ENCODE data around the gene SPINK1. TPM values are rescaled to one million over a fixed set of nuclear protein-coding genes. Genes with fewer than 3 reads are reported as not detected.
"Not testable (repeated sequence)": the region's sequence is repeated elsewhere in the genome, so short reads cannot be mapped to it uniquely, and the experiment has no call there.

Gene SPINK1, protein sequence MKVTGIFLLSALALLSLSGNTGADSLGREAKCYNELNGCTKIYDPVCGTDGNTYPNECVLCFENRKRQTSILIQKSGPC
- not detected in 2 replicates for total RNA-seq (2014; rRNA removed)
- not detected for polyA plus RNA-seq (2012)

DNA sequence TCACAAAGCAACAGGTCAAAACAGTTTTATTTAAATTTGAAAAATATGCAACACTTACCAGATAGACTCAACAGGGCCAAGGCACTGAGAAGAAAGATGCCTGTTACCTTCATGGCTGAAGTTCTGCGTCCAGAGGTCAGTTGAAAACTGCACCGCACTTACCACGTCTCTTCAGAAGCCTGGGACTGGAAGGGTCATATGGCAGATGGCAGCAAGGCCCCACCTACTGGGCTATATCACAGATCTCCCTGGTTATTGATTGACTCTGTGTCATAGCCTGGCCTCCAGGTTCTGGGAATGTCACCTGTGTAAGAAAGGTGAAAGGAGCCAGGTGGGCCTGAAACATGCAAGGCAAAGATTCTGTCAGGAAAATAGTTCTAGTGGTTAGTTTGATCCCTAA, at the start of gene SPINK1:
SPINK1 (minus strand) TSS at position 207 of the 400 bp plus-strand sequence; CDS start at position 113, 94 bp downstream.
- DNase-seq (ENCODE audit: low read depth): no peak

DNA sequence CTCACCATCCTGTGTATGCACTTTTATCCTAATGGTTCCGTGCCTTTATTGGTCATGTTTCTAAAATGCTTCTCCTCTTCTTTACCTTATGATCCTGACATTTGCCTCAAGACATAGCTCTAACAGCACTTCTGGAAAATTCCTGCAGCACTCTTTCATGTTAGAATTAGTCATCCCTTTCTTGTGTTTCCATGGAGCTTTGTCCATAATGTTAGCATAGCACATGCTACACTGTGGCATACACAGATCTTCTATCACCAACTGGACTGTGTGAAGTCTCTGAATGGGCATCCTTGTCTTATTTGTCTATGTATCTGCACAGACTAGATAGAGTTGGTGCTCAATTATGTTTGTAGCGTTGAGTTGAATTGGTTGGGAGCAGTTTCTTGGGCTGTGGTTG, 49.0 kb upstream of the SPINK1 start:
- DNase-seq (ENCODE audit: low read depth): no peak

DNA sequence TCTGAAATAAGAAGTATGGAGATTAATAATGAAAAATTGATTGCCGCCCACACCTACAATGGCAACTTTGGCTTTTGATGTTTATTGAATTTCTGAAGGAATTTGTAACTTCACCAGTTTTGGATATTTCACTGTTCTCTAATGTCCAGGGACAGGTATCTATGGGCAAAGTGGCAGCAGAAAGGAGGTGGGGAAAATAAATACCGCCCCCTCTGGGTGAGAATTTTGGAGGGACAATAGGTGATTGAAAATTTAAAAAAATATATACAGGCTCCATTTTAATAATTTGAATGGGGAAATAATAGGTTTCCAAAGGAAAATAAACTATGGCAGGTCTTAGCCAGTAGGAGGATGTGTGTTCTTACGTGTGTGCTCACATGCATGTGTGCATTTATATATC, 48.3 kb upstream of the SPINK1 start:
- DNase-seq (ENCODE audit: low read depth): no peak

DNA sequence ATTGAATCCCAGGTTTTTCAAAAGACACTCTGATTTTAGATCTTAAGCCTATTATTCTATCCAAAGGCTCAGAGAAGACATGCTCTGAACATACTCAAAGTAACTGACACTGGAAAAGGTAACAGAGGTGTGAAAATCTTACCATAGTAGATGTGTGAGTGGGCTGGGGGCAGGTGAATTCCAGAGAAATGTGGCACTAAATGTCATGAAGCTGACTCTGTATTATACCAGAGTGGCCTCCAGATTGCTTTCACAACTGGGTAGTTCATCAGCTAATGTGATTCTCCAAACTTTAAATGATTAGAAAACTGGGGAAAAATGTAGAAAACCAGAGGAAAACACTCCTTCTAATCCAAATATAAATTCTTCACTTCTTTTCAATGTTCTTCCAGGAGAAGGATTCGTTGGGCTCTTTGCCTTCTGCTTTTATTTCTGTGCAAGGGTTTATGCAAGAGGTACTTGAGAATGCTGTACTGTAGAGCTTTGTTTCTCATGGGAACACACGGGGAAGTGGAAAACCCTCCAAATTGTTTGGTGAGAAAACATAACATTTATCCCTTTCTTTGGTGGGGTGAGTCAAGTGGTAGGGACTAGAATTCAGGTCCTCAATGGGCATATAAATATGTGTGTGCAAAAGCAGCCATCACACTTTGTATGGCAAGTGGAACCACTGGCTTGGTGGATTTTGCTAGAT, 46.7 kb upstream of the SPINK1 start, which contains the start of gene SCGB3A2:
SCGB3A2 (plus strand) TSS at position 646 of the 694 bp plus-strand sequence. CDS start 93 bp downstream, outside the sequence.
- DNase-seq (ENCODE audit: low read depth): no peak

DNA sequence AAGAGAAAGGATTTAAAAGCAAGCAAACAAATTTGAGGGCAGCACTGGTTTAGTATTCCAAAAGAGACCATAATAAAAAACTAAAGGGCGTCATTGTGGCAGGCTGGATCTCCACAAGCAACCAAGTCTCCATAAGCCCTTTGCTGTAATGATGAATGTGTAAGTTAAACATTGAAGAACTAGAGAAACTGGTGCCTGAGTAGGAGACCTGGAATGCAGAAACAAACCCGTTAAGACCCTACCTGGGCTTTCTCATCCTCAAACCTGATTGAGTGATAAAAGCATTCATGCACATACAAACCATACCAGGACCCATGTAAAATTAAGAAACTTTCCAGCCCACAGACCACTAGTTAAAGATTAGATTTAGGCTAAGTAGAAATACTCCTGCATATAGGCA, 45.2 kb upstream of the SPINK1 start:
- DNase-seq (ENCODE audit: low read depth): no peak

DNA sequence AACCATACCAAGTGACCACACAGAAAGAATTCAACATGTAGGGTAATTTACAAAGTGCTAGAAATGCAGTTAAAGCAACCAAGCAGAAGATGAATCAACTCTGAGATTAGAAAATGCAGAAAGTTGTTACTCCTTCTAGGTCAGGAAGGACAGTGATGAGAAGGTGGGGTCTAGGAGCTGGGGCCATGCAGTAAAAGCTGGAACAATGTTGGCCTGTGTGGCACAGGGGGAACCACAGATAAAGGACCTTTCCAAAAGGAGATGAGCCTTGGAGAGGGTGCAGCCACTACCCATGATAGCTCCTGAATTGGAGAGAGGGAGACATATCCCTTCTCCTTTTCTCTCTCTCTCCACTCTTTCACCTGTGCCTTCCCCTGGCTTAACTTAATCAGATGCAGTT, 44.7 kb upstream of the SPINK1 start:
- DNase-seq (ENCODE audit: low read depth): no peak

DNA sequence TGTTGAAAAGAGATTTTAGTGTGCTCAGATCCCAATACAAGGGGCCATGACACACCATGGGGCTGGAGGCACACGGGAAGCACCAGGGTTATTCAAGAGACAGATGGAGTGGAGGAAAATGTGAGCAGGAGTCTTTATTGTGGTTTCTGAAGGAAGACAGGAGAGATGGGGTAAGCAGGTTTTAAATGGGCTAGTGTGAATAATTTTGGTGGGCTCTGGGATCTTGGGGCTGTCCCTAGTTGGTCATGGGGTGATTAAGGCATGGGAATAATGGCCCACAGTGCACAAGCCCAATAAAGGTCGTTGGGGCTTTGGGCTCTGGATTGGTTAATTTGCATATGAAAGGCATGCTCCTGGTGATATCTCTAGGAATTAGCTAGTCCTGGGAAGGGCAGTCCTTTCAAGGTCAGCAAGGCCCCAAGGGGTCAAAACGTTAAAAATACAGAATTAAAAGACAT, 43.5 kb upstream of the SPINK1 start:
- no peak for DNase-seq (ENCODE audit: low read depth)

DNA sequence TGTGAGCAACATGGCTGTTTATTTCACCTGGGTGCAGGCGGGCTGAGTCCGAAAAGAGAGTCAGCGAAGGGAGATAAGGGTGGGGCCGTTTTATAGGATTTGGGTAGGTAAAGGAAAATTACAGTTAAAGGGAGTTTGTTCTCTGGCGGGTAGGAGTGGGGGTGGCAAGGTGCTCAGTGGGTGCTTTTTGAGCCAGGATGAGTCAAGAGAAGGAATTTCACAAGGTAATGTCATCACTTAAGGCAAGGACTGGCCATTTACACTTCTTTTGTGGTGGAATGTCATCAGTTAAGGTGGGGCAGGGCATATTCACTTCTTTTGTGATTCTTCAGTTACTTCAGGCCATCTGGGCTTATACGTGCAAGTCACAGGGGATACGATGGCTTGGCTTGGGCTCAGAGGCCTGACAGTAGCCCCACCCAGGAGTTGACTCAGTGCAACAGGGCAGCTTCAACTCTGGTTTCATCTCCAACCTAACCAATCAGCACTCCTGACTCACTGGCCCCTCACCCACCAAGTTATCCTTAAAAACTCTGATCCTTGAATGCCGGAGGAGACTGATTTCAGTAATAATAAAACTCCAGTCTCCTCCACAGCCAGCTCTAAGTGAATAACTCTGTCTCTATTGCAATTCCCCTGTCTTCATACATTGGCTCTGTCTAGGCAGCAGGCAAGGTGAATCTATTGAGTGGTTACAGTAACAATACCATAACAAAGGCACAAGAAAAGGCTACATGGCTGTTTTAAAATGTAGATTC, 42.8 kb upstream of the SPINK1 start:
- DNase-seq (ENCODE audit: low read depth): not testable (repeated sequence)

DNA sequence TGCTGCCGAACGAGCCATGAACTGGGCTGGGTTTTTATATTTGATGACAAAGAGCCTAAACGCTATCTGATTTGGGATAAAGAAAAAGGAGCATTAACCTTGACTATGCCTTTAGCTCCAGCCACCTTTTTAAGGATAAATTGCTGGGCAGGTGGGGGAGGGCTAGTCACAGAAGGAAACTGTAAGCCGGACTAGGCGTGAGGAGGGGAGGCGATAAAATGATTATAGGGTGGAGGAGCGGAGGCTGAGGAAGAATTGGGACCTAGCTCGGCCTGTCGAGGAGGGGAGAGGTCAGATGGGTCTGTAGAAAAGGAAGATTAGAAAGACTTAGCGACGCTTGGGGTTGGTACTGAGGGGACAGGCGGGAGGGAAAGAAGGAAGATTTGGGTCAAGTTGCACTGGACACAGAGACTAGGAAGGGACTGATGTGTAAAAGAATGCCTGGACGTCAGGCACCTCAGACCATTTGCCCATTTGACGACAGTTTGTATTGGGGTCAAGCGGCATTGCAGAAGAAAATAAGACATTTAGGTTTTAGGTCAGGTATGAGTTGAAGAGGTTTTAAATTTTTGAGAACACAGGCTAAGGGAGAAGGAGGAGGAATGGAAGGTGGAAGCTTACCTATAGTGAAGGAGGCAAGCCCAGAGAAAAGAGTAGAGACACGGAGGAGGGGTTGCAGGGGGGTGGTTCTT, 41.4 kb upstream of the SPINK1 start:
- not testable (repeated sequence) for DNase-seq (ENCODE audit: low read depth)

DNA sequence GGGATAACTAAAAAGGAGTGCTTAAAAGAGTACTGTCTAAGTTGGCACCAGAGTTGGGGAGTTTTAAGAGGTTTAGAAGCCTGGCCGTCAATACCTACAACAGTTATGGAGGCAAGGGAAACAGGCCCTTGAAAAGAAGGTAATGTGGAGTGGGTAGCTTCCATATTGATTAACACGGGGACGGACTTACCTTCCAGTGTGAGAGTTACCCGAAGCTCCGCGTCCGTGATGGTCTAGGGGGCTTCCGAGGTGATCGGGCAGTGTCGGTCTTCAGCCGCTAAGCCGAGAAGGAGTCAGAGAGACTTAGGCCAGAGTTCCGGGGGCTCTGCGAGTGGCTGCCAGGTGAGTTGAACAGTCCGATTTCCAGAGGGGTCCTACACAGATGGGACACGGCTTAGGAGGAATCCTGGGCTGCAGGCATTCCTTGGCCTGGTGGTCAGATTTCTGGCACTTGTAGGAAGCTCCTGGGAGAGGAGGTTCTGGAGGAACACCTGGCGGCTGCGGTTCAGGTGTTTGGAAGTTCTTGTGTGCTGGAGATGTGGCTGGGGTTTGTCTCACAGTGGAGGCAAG, 40.6 kb upstream of the SPINK1 start:
- not testable (repeated sequence) for DNase-seq (ENCODE audit: low read depth)

DNA sequence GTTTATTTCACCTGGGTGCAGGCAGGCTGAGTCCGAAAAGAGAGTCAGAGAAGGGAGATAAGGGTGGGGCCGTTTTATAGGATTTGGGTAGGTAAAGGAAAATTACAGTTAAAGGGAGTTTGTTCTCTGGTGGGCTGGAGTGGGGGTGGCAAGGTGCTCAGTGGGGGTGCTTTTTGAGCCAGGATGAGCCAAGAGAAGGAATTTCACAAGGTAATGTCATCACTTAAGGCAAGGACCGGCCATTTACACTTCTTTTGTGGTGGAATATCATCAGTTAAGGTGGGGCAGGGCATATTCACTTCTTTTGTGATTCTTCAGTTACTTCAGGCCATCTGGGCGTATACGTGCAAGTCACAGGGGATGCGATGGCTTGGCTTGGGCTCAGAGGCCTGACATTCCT, 38.4 kb upstream of the SPINK1 start:
- DNase-seq (ENCODE audit: low read depth): not testable (repeated sequence)

DNA sequence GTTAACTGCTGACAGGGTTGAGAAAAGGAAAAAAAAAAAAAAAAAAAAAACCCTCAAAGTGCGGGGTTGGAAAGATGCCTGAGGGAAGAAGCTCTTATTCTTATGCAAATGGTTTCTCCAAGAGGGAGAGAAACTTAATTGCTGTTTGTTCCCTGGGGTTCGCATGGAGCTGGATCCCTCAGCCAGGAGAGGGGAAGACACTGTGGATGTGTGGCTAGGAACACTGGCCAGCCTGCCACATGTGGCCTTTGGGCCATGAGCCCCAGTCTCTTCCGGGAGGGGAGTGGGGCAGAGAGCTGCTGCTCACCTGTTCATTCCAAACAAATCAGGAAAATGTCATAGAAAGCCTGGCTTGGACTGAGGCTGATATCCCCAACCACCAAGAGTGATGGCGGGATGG, 37.6 kb upstream of the SPINK1 start:
- DNase-seq (ENCODE audit: low read depth): no peak

DNA sequence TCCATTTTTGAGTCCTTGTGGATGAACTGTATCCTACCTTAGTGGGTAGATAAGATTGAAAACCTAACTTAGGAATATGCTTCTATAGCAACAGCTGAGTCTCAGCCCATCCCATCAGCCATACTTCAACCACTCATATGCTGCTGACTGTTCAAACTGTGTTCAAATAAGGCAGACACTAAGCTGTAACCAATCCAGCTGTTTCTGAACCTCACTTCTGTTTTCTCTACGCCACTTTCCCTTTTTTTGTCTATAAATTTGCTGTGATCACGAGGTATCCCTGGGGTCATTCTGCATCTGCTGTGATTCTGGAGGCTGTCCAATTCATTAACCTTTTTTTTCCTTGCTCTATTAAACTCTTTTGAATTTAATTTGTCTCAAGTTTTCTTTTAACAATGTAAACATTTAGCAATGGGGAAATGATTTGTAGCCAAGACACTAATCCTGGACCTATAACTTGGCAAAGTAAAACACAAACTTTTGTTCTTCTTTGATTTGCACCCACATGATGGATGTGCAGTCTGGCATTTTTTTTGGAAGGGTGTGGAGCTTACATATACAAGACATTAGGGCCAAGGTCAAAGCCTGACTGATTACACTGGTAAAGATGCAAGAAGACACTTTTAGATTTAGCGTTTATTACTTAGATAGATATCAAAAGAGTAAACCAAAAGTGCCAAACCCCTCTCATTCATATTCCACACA, 32.1 kb upstream of the SPINK1 start:
- no peak for DNase-seq (ENCODE audit: low read depth)

DNA sequence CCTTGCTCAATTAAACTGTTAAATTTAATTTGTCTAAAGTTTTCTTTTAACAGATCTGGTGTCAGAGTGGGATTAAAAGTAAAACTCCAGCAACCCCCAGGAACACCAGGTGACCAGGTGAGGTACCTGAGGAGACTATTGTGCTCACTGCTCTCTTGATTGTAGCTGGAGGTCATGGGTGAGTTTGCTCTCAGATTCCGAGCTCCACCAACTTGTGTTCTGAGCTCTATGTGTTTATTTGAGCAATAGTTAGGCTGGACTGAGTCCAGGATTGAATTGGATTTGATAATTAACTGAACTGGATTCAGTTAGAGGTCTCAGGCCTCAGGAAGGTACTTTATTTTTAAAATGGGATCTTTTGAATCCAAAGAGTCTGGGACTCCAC, 29.2 kb upstream of the SPINK1 start:
- no peak for DNase-seq (ENCODE audit: low read depth)

DNA sequence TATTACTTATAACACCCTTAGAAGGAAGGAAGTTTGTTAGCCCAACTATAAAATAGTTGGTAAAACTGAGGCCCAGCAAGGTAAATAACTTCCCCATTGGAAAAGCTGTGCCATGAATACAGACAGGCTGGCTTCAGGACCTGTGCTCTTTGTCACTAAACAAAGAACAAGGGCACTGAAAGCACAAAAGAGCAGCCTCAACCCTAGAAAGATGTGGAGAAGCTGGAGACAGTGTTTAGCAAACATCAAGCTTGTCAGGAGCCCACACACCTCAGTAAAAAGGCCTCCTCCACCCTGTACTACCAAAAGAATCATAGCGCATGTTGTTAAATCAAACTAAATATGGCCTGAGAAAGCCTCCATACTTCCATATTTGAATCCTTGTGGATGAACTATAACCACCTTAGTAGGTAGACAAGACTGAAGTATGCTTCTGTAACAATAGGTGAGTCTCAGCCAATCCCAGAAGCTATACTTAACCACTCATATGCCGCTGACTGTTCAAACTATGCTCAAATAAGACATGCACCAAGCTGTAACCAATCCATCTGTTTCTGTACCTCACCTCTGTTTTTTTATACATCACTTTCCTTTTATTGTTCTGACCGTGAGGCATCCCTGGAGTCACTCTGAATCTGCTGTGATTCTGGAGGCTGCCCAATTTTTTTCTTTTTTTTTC, 28.6 kb upstream of the SPINK1 start:
- no peak for DNase-seq (ENCODE audit: low read depth)

DNA sequence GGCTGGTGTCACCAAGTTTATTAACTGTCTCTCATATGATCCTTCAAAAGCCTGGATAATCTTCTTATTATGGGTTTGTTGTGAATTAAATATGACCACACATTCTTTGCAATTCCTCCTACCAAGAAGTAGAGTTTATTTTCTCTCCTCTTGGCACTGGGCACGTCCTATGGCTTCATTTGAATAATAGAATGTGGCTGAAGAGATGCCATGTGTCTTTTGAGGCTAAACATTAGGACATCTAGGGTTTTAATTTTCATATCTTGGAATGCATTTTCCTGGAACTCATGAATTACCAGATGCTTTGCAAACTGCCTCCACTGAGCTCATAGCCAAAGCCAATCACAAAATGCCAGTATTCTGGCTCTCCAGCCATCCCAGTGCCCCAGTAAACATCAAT, 27.1 kb upstream of the SPINK1 start:
- no peak for DNase-seq (ENCODE audit: low read depth)

DNA sequence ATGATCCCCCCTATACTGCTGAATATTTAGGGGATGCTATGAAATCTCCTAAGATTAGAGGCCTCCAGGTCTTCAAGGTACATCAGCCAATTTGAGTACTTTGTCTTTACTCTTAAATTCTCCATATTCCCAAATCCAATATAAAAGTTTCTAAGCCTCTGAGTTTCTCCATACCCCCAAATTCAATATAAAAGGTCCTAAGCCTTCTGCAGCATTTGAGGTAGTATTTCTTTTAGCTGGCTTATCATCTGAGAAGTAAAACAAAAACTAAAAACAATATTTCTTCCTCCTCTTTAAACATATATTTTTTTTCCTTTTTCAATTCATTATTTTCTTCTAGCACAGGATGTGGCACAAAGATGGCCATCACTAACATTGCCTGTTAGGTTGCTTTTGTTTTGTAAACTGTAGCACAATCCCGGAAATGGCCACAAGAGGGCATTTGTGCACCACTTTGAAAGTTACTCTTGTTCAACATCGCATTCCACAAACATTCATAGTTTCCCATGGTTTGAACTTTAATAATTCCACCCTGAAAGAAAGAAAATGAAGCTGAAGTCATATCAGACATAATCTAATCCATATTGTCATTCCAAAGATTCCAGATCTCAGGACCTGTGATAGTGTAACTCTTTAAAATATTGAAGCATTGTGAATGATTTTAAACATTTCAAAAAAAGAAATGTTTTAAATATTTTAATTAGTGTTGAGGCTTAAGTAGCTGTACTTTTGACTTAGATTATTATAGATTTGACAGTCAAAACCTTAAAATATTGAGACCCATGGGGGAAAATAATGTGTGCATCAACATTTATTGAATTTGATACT, 26.0 kb upstream of the SPINK1 start:
- DNase-seq (ENCODE audit: low read depth): peak; percentile 41

DNA sequence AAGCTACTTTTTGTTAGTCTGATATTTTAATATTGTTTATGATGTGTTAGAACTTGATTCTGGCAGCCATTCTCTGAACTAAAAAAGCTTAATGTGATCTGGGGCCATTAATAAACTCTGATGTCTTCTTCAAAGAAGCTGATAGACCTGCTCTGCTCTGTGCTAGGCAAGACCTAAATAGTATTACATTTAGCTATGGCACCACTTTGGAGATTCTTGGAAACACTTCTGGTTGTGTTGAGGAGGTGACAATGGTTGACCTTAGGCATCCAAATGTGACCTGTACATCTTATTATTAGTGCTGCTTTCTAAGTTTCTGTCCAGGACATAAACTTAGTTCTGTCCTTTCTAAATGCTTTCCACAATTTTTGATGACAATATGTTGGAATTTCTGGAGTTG, 25.3 kb upstream of the SPINK1 start:
- DNase-seq (ENCODE audit: low read depth): no peak

DNA sequence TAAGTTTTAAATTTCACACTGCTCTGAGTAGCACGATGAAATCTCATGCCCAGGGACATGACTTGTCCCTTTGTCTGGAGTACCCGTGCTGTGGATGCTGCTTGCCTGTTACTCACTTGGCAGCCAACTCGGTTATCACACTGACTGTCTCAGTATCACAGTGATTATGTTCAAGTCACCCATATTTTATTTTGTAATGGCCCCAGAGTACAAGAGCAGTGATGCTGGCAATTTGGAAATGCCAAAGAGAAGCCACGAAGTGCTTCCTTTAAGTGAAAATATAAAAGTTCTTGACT, 24.3 kb upstream of the SPINK1 start:
- DNase-seq (ENCODE audit: low read depth): no peak

All from LHCN-M2 (cell line).